Astrocyte (in vitro differentiated cells and primary cell): Measurements from ENCODE around the gene SUSD6. TPM values are rescaled to one million over a fixed set of nuclear protein-coding genes. Genes with fewer than 3 reads are reported as not detected.
"Not testable (repeated sequence)": the region's sequence is repeated elsewhere in the genome, so short reads cannot be mapped to it uniquely, and the experiment has no call there.

ENCODE experiments used
- DNase-seq: peaks from one replicate; pipeline ENCODE4 v3.0.0-alpha.2; 2010; ENCODE audit warnings: low read depth
- FAIRE-seq: peaks from 2 replicates; lab custom pipeline; 2011; peaks lifted over from hg19 to GRCh38; lab: Jason Lieb, UNC
- H2AFZ ChIP-seq: 2 replicates; pipeline ENCODE4 v1.6.0; 2012; ENCODE audit warnings: low read depth, low read length, inconsistent platforms
- H3K27ac ChIP-seq: 2 replicates; pipeline ENCODE4 v1.5.1; 2011; ENCODE audit warnings: low read depth, low read length, inconsistent platforms
- H3K27me3 ChIP-seq: 2 replicates; pipeline ENCODE4 v1.6.0; 2011; ENCODE audit warnings: low read length, inconsistent platforms; ENCODE audit not compliant: insufficient read depth
- H3K36me3 ChIP-seq: 2 replicates; pipeline ENCODE4 v1.5.1; 2011; ENCODE audit warnings: low read length, inconsistent platforms; ENCODE audit not compliant: insufficient read depth
- H3K4me1 ChIP-seq: 2 replicates; pipeline ENCODE4 v1.5.1; 2011; ENCODE audit warnings: low read length, inconsistent platforms; ENCODE audit not compliant: insufficient read depth
- H3K4me2 ChIP-seq: 2 replicates; pipeline ENCODE4 v1.6.0; 2012; ENCODE audit warnings: low read length, inconsistent platforms
- H3K4me3 ChIP-seq: 2 replicates; pipeline ENCODE4 v1.5.1; 2011; ENCODE audit warnings: low read depth, mild to moderate bottlenecking, low read length, inconsistent platforms; ENCODE audit not compliant: insufficient read depth
- H3K79me2 ChIP-seq: 2 replicates; pipeline ENCODE4 v1.6.0; 2012; ENCODE audit warnings: mild to moderate bottlenecking, low read length, inconsistent platforms; ENCODE audit not compliant: insufficient read depth
- H3K9ac ChIP-seq: 2 replicates; pipeline ENCODE4 v1.6.0; 2012; ENCODE audit warnings: mild to moderate bottlenecking, low read length, inconsistent platforms
- H3K9me3 ChIP-seq: 2 replicates; pipeline ENCODE4 v1.5.1; 2012; ENCODE audit warnings: low read depth, mild to moderate bottlenecking, low read length, inconsistent platforms; ENCODE audit not compliant: insufficient read depth
- H4K20me1 ChIP-seq: 2 replicates; pipeline ENCODE4 v1.6.0; 2012; ENCODE audit warnings: low read length, inconsistent platforms; ENCODE audit not compliant: insufficient read depth
- H3K27ac Mint-ChIP-seq: one replicate; pipeline ENCODE4 v1.8.0; 2021; ENCODE audit warnings: mild to moderate bottlenecking, mixed read lengths; ENCODE audit not compliant: unreplicated experiment
- H3K27me3 Mint-ChIP-seq: one replicate; pipeline ENCODE4 v1.8.0; 2021; ENCODE audit warnings: low read depth, mixed read lengths; ENCODE audit not compliant: unreplicated experiment
- H3K36me3 Mint-ChIP-seq: one replicate; pipeline ENCODE4 v1.8.0; 2021; ENCODE audit warnings: low read depth, mixed read lengths; ENCODE audit not compliant: unreplicated experiment
- H3K4me1 Mint-ChIP-seq: one replicate; pipeline ENCODE4 v1.8.0; 2021; ENCODE audit warnings: low read depth, mixed read lengths; ENCODE audit not compliant: unreplicated experiment
- H3K4me3 Mint-ChIP-seq: one replicate; pipeline ENCODE4 v1.8.0; 2021; ENCODE audit warnings: mild to moderate bottlenecking, moderate library complexity, mixed read lengths; ENCODE audit not compliant: unreplicated experiment
- H3K9me3 Mint-ChIP-seq: one replicate; pipeline ENCODE4 v1.8.0; 2021; ENCODE audit warnings: mild to moderate bottlenecking, mixed read lengths; ENCODE audit not compliant: unreplicated experiment
- CTCF ChIP-seq: IDR thresholded peaks from 2 replicates; pipeline ENCODE4 v1.5.1; 2011; ENCODE audit warnings: low read depth, mild to moderate bottlenecking, inconsistent platforms, low read length, moderate library complexity; ENCODE audit not compliant: insufficient read depth
- EZH2 ChIP-seq: IDR thresholded peaks from 2 replicates; pipeline ENCODE4 v1.6.1; 2012; ENCODE audit warnings: mild to moderate bottlenecking, low read length, inconsistent platforms; ENCODE audit not compliant: insufficient read depth
- total RNA-seq: library from RNA; stranded (reverse); gene quantifications from 2 replicates; pipeline ENCODE4 v1.2.1, GENCODE V29; 2021

Gene SUSD6
- total RNA-seq, 1 donor from 2014 or later = 25.6 TPM

DNA sequence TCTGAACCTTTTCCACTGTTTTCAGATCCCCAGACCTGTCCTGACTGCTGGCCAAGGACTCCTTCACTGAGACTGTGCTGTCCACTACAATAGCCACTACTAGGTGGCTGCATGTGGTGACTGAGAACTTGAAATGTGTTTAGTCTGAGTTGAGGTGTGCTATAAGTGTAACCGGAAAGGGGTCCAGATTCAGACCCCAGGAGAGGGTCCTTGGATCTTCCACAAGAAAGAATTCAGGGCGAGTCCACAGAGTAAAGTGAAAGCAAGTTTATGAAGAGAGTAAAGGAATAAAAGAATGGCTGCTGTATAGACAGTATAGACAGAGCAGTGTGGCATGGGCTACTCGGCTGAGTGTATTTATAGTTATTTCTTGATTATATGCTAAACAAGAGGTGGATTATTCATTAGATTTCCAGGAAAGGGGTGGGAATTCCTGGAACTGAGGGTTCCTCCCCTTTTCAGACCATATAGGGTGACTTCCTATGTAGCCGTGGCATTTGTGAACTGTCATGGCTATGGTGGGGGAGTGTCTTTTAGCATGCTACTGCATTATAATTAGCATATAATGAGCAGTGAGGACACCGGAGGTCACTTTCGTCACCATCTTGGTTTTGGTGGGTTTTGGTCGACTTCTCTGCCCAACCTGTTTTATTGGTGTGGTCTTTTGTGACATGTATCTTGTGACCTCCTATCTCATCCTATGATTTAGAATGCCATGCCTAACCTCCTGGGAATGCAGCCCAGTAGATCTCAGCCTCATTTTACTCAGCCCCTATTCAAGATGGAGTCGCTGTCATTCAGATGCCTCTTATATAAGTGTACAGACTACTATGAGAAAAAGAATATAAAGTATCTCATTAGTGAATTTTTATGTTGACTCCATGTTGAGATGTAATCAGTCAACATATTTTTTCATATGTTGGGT is 85.5 kb downstream of the SUSD6 start:
- no peak overlapping the region for H3K9ac ChIP-seq
- Mint-ChIP-seq H3K27me3 (no peaks in the 10 kb centered on the region), H3K27ac (no peak overlapping the region), H3K4me3 (no peak overlapping the region), H3K36me3 (peaks cover 4% of the 10 kb centered on the region), H3K9me3 (no peaks in the 10 kb centered on the region), H3K4me1 (peaks cover 34% of the 10 kb centered on the region)
- no peak overlapping the region for H3K27ac ChIP-seq
- peaks cover 9% of the 10 kb centered on the region for H3K79me2 ChIP-seq
- H3K9me3 ChIP-seq = no peaks in the 10 kb centered on the region
- no peak for TF ChIP-seq CTCF
- no peak for TF ChIP-seq EZH2
- peaks cover 79% of the 10 kb centered on the region for H4K20me1 ChIP-seq
- DNase-seq (peak; percentile 32), FAIRE-seq (no peak)
- no peak overlapping the region for H2AFZ ChIP-seq
- H3K4me1 ChIP-seq = peaks cover 6% of the 10 kb centered on the region
- no peak overlapping the region for H3K4me3 ChIP-seq
- no peaks in the 10 kb centered on the region for H3K36me3 ChIP-seq
- no peaks in the 10 kb centered on the region for H3K27me3 ChIP-seq
- H3K4me2 ChIP-seq = no peak overlapping the region

DNA sequence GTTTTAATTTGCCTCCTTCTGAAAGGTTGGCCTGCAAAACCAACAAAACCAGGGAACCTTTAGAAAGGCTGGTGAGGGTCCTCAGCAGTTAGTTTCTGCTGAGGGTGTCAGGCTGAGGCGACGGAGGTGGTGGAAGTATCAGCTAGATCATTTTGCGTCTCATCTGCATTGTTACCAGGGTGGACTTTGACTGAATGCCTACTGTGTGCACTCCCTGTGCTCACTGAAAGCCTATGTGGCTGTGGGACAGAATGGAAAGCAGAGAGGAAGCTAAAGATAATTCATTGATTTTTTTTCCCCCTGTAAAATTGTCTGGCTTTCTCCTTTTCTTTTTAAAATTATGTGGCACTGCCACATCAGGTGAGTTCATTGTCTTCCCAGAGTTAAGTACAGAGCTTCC is 87.2 kb downstream of the SUSD6 start:
- no peak overlapping the region for H2AFZ ChIP-seq
- H3K36me3 ChIP-seq = peaks cover under 1% of the 10 kb centered on the region
- H3K27me3 Mint-ChIP-seq = no peaks in the 10 kb centered on the region
- no peak for DNase-seq
- peaks cover 33% of the 10 kb centered on the region for H3K4me1 Mint-ChIP-seq
- peaks cover 14% of the 10 kb centered on the region for H3K79me2 ChIP-seq
- no peak overlapping the region for H3K27ac ChIP-seq
- no peaks in the 10 kb centered on the region for H3K27me3 ChIP-seq
- H3K9me3 Mint-ChIP-seq = no peaks in the 10 kb centered on the region
- no peak overlapping the region for H3K4me2 ChIP-seq
- no peak overlapping the region for H3K4me3 ChIP-seq
- H3K9ac ChIP-seq = no peak overlapping the region
- no peak overlapping the region for H3K4me3 Mint-ChIP-seq
- H3K36me3 Mint-ChIP-seq = peaks cover 5% of the 10 kb centered on the region
- H4K20me1 ChIP-seq = peaks cover 79% of the 10 kb centered on the region
- no peak for TF ChIP-seq CTCF
- no peak for TF ChIP-seq EZH2
- H3K4me1 ChIP-seq = peaks cover 6% of the 10 kb centered on the region
- no peak overlapping the region for H3K27ac Mint-ChIP-seq
- FAIRE-seq = no peak
- H3K9me3 ChIP-seq = no peaks in the 10 kb centered on the region

- not testable (repeated sequence) for H3K27ac ChIP-seq, H3K4me3 Mint-ChIP-seq, H3K4me2 ChIP-seq, H3K36me3 Mint-ChIP-seq, H3K4me3 ChIP-seq, H3K9me3 ChIP-seq, H3K9me3 Mint-ChIP-seq, H3K36me3 ChIP-seq, H3K27me3 ChIP-seq, H3K9ac ChIP-seq, DNase-seq, H2AFZ ChIP-seq, H3K4me1 ChIP-seq, H3K27ac Mint-ChIP-seq, FAIRE-seq, H3K27me3 Mint-ChIP-seq
- Histone ChIP-seq H3K79me2 (peaks cover 14% of the 10 kb centered on the region), H4K20me1 (peaks cover 77% of the 10 kb centered on the region)
- peaks cover 27% of the 10 kb centered on the region for H3K4me1 Mint-ChIP-seq
Measured at GRCh38 chr14:69699243-69699642, 87.8 kb downstream of the SUSD6 start.
